ENCODE results near the gene GAL.

DNA sequence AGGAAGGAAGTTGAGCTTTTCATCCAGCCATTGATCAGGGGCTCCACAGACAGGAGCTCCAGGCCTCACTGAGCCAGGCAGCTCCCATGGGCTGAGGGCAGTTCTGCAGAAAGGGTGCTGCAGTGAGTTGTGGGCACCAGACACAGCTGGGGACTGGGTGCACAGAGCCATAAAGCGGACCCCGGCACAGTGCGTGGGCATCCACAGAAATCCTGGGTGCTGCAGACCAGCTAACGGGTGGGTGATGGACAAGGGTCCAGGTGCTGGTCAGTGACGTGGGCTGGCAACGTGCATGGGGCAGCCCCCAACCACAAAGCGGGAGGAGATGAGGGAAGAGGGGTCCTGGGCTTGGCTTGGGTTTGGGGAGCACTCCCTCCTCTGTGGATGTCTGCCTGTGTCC lies 19.4 kb upstream of the GAL start:
- TF ChIP-seq, protein P1, sequence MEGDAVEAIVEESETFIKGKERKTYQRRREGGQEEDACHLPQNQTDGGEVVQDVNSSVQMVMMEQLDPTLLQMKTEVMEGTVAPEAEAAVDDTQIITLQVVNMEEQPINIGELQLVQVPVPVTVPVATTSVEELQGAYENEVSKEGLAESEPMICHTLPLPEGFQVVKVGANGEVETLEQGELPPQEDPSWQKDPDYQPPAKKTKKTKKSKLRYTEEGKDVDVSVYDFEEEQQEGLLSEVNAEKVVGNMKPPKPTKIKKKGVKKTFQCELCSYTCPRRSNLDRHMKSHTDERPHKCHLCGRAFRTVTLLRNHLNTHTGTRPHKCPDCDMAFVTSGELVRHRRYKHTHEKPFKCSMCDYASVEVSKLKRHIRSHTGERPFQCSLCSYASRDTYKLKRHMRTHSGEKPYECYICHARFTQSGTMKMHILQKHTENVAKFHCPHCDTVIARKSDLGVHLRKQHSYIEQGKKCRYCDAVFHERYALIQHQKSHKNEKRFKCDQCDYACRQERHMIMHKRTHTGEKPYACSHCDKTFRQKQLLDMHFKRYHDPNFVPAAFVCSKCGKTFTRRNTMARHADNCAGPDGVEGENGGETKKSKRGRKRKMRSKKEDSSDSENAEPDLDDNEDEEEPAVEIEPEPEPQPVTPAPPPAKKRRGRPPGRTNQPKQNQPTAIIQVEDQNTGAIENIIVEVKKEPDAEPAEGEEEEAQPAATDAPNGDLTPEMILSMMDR (IDR thresholded peaks at IDR 0.05; ENCODE audit: low read depth, low read length) = no peak
- no peak for TF ChIP-seq EZH2phosphoT487 (IDR thresholded peaks at IDR 0.05; ENCODE audit: low read depth)
